GM20431 (cell line): ENCODE results near the gene SCAF8.

Experiments used
- in situ Hi-C: fragments of 300-500 bp; cut with MseI, MboI; formaldehyde crosslinking; loops from one replicate; pipeline ENCODE4 v1.15.0; 2020; ENCODE audit warnings: low sequenced_read_pairs; ENCODE audit not compliant: unreplicated experiment

The SCAF8 gene

GRCh38 chr6:154815938-154816820 is 83.0 kb downstream of the SCAF8 start:
- in situ Hi-C loops: loop anchor here (25.0 kb wide), 1 partner anchor 129 kb away; no protein-coding TSS in a partner anchor

DNA sequence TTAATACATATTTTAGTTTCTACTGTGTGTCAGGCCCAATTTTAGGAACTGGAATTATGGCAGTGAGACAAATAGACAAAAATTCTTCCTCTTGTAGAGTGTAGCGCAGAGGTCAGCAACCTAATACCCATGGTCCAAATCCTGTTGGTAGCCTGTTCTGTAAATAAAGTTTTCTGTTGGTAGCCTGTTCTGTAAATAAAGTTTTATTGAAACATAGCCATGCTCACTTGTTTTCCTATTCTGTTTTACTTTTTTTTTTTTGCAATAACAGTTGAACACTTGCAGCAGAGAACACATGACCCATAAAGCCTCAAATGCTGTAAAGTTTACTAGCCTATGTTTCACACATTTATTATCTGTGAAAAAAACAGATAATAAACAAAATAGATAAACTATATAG is 87.9 kb downstream of the SCAF8 start:
- in situ Hi-C loops: loop anchor here (25.0 kb wide), 1 partner anchor 134 kb away; no protein-coding TSS in a partner anchor

DNA sequence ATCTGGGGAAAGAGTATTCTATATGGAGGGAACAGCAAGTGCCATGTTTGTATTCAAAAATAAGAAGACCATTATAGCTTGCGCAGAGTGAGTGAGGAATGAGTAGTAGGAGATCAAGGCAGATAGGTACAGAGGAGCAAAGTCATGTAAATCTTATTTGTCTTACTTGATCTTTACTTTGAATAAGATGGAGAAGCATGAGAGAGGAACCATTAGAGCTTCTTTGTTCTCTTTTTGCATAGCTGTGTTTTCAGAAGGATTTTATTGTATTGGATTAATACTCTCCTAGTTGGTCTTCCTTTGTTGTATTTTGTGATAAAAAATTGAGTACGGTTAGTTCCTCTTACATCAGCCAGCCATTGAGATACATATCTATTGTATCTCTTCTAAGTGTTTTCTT is 88.4 kb downstream of the SCAF8 start:
- in situ Hi-C loops: loop anchor here (25.0 kb wide), 1 partner anchor 134 kb away; no protein-coding TSS in a partner anchor

GRCh38 chr6:154822947-154823558 is 89.8 kb downstream of the SCAF8 start:
- in situ Hi-C loops: loop anchor here (25.0 kb wide), 1 partner anchor 136 kb away; no protein-coding TSS in a partner anchor

DNA sequence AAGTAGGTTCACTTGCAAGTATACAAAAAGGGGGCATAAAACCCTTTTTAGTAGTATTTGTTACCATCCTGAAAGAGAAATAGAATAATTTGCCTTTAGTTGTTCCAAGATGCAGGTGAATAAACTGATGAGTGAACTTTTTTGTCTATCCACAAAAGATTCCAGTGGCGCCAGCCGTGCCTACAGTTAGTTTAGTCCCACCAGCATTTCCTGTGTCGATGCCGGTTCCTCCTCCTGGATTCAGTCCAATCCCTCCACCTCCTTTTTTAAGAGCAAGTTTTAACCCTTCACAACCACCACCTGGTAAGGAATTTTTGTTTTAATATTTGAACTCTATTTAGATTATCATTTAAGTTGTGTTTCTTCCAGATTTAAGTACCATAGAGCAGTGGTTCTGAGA is 90.9 kb downstream of the SCAF8 start:
- in situ Hi-C loops: loop anchor here (25.0 kb wide), 1 partner anchor 137 kb away; no protein-coding TSS in a partner anchor

DNA sequence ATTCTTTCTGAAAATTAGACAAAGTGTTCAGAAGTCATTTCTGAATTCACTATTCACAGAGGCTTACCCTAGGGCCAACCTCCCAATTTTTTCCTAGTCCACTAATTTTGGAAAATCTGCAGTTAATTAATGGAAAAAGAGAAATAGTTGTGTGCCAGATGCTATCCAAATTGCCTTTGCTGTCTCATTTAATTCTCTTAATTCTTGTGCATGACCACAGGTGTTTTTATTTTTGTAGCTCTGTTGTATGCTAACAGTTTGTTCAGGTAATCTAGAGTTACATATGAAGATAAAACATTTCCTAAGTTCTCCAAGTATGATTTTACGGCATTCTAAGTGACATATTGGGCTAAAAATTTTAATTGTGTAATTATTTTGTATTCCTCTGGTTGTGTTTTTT is 96.8 kb downstream of the SCAF8 start:
- in situ Hi-C loops: no loop called here

GRCh38 chr6:154830771-154831170 is 97.6 kb downstream of the SCAF8 start:
- in situ Hi-C loops: no loop called here

GRCh38 chr6:154835307-154835706 is 102.1 kb downstream of the SCAF8 start:
- in situ Hi-C loops: no loop called here

GRCh38 chr6:154839546-154839945 is 106.3 kb downstream of the SCAF8 start:
- in situ Hi-C loops: no loop called here

GRCh38 chr6:154840363-154840762 is 107.1 kb downstream of the SCAF8 start:
- in situ Hi-C loops: no loop called here

DNA sequence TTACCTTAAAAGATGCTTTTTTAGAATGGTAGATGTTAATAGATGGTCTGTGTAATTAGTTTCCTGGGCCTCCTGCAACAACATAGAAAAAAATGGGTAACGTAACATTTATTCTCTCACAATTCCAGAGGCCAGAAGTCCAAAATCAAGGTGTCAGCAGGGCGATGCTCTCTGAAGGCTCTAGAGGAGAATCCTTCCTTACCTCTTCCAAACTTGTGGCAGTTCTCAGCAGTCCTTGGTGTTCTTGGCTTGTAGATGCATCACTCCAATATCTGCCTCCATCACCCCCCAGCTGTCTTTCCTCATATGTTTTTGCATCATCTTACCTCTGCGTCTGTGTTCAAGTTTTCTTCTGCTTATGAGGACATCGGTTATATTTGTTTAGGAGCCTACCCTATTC is 107.9 kb downstream of the SCAF8 start:
- in situ Hi-C loops: no loop called here

GRCh38 chr6:154842833-154843232 is 109.6 kb downstream of the SCAF8 start:
- in situ Hi-C loops: no loop called here

DNA sequence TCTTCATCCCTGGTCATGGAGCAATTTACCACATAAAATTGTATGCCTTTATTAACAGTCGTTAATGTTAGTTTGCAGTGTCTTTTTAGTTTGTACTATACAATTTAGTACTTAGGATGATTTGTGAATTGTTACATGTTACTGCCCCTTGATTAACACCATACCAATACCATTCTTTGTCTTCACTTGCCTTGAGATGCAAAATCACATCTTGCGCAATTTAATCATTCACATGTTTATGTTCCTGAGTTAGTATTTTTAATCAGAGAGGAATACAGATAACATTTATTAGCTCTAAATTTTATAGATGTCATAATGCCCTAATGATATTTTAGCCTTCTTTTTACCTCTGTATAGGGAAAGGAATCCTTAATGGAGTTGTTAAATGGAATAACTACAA is 114.1 kb downstream of the SCAF8 start:
- in situ Hi-C loops: no loop called here

DNA sequence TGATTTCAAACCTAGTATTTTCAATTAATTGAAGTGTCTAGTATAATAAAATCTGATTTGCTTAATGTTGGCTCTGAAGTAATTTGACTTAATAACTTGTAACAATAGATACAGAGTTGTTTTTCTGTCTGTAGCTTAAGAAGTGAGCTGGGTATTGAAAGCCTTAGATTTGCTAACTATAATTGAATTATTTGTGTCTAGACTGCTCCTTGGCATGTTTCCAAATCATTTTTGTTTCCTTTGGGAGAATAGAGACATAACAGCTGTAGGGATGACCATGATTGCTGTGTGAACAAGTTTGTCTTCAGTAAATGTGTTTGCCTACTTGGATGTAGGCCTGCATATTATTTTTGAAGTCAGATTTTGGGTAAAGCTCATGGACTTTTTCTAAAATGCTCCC is 115.4 kb downstream of the SCAF8 start:
- in situ Hi-C loops: no loop called here

DNA sequence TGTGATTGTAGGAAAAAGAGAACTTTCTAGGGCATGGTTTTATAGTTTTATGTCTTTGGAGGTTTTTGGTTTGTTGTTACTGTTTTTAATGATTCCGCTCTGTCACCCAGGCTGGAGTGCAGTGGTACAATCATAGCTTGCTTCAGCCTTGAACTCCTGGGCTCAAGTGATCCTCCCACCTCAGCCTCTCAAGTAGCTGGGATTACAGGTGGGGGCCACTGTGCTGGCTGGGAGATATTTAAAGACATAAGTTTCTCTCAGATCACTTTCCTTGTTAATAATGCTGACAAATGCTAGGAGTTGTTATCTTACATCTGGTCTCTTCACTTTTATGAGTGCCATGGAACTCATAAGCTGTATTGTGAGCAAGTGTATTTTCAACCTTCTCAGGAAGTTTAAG is 116.3 kb downstream of the SCAF8 start:
- in situ Hi-C loops: no loop called here

DNA sequence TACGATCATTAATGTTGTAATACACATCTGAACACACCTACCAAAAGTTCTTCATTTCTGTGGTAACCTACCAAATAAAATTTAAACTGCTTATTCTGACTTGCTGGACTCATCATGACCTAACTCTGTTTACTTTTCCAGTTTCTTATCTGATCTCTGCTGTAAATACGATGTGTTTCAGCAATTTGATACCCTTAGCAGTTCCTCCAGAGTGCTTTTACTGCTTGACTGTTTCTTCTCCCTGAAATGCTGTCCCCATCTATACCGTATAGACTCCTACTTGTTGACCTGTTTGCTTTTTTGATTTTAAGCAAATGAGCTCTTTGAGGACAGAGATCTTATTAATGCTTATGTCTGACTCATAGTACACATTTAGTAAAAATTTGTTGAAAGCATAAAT is 119.5 kb downstream of the SCAF8 start:
- in situ Hi-C loops: no loop called here

DNA sequence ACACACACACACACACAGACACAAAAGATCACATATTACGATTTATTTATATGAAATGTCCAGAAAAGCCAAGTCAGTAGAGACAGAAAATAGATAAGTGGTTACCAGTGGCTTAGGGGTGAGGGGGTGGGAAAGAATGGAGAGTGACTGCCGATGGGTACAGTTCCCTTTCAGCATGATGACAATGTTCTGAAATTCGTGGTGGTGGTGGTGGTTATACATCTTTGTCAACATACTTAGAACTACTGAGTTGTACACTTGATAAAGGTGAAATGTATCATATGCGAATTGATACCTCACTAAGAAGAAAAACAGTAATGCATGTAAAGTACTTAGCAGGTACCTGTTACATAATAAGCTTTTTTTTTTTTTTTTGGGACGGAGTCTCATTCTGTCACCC is 124.3 kb downstream of the SCAF8 start:
- in situ Hi-C loops: no loop called here

DNA sequence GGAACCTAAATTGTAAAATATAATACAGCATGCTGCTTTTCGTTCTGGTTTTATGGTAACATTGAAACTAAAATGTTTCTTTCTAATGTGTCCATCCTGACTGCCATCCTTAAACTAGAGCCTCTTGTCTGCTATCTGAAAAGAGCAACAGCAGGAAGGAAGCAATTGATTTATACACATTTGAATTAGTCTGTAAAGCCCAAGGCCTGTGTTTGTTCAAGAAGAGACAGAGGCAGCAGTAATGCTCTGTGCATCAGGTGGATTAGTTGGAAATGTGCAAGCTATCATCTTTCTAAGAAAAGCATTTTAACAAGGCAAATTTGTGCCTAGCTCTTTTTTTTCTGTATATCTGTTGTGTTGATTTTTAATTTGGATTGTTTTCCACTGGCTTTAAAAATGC is 128.6 kb downstream of the SCAF8 start:
- in situ Hi-C loops: no loop called here

DNA sequence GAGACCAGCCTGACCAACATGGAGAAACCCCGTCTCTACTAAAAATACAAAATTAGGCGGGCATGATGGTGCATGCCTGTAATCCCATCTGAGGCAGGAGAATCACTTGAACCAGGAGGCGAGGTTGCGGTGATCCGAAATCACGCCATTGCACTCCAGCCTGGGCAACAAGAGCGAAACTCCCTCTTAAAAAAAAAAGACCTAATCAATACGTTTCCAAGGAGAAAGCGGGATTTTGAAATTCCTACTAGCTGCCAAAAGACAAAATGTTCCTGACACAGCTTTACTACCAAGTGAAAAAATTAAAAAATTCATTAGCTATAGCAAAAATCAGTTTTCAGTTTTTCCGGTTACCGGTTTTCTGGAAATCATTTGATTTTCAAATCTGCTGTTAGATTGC is 129.3 kb downstream of the SCAF8 start:
- in situ Hi-C loops: no loop called here

DNA sequence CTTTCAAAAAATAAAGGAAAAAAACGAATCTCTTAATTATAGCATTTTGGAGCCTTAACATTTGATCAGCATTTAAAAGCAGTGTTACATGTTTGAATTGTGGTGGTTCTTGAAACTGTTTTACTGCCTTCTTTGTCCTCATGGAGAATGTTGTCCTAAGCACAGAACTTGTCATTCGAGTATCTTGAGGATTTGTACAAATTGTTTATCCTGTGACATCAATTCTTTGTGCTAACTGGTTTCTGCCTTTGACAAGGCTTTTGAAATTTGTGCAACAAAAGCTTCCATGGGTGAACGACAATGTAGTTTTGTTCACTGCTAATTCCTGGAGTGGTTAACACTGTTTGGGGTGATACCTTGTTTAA is 130.8 kb downstream of the SCAF8 start:
- in situ Hi-C loops: no loop called here

DNA sequence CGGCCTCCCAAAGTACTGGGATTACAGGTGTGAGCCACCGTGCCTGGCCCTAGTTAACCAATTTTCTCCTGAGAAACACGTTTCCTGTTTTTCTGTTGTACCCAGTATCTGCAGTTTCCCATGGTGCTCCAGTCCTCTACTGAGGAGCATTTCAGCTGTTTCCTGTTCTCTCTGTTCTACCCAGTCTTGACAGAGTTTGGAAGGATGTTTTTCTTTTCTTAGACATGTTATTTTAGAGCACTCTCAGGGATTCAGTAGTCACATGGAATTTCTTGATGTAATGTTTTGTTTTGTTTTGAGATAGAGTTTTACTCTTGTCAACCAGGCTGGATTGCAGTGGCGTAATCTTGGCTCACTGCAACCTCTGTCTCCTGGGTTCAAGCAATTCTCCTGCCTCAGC is 132.1 kb downstream of the SCAF8 start:
- in situ Hi-C loops: no loop called here
